ENCODE results near the gene RBBP4.

GRCh38 chr1:32605711-32606424 lies 45.1 kb upstream of the RBBP4 start:
- TF ChIP-seq MXI1 (conservative IDR thresholded peaks at IDR 0.05; ENCODE audit: poor library complexity, severe bottlenecking) (no peak), CTCF (IDR thresholded peaks at IDR 0.05; ENCODE audit: poor library complexity, severe bottlenecking) (no peak), EZH2 (IDR thresholded peaks at IDR 0.05; ENCODE audit: borderline replicate concordance, insufficient read depth, low read length, poor library complexity, severe bottlenecking) (no peak), EP300 (conservative IDR thresholded peaks at IDR 0.05; ENCODE audit: poor library complexity, severe bottlenecking) (no peak), RAD21 (conservative IDR thresholded peaks at IDR 0.05) (no peak), POLR2AphosphoS5 (IDR thresholded peaks at IDR 0.05) (no peak), TAF1 (IDR thresholded peaks at IDR 0.05; ENCODE audit: low read depth) (no peak), SMC3 (conservative IDR thresholded peaks at IDR 0.05; ENCODE audit: poor library complexity) (no peak)
